CD4-positive, alpha-beta T cell treated with Interferon alpha-2 for 1 hour (primary cell): Measurements from ENCODE around the gene CACNB2.
A peak's percentile ranks its signal among the peaks of the same experiment; 100 is the strongest.

Source experiments
- DNase-seq, 2 donors: peaks; one replicate each; pipeline ENCODE4 v3.0.0-alpha.2; 2020 to 2022

The CACNB2 gene

DNA sequence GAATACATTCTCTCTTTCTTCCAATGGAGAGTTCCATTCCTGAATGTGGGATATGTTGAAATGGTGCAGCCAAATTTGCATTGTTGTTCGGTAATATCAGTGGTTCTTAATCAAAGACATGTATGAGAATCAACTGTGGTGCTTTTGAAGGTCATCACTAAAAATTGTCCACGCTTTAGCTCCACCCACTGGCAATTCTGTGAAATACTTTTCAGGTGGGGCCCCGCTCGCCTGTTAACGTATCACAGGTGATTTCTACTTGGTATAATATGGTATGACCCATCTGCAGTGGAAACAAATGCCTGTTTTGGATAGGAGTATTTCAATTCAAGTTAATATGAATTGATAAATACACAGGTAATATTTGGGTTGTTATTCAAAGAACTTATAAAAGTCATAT is 332.8 kb downstream of the CACNB2 start:
- no peak for DNase-seq

DNA sequence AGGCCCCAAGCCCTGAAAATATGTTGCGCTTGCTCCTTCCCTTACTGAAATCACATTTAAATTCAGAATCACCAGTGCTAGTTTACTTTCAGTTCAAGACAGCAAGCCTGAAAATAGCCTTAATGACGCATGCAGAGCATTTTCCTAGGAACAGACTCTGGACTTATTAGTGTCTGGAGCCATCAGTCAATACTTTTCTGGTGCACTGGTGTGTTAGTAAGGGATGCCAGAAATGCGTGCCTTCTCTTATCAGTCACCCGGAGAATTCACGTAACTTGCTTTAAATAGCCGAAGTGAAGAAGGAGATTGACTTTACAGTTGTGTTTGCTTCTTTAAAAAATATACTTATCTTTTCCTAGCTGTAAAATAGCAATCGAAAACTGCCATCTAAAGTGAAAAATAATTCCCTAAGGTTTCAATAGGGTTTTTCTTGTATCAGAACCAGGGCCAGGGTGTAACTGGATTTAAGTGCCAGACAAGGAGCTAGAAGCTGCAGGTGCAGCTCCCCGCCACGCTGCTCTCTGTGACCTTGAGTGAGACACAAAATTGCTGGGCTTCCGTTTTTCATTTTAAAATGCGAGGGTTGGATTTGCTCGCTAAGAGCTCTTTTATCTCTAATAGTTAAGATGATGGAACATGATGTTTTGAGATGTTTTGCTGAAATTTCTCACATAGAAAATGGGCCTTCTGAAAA is 333.3 kb downstream of the CACNB2 start:
- no peak for DNase-seq

DNA sequence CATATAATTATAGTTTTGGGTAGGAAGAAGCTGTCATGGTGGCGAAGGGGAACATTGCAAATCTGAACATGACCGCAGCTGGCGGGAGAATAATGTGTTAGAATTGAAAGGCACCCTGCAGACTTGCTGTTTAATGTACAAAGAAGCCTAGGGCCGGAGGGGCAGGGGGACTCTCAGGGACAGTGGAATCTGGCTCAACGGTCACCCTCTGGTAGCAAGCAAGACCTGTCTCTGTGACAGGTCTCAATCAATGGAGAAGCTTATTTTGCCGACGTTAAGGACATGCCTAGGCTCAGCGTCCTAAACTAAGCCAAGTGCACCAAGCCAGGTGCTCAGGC is 333.9 kb downstream of the CACNB2 start:
- no peak for DNase-seq

DNA sequence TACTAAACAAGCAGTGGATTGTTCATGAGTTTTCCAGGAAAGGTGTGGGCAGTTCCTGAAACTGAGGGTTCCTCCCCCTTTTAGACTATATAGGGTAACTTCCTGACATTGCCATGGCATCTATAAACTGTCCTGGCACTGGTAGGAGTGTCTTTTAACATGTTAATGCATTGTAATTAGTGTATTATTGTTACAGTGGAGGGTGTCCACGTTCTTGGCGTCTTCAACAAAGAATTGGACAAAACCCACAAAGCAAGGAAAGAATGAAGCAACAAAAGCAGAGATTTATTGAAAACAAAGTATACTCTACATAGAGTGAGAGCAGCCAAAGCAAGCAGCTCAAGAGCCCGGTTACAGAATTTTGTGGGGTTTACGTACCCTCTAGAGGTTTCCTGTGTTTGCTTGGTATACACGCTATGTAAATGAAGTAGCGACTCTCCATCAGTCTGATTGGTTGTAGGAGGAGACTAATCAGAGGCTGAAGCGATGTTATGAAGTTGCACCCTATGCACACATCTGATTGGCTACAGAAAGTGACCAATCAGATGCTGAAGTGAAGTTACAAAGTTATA is 335.9 kb downstream of the CACNB2 start:
- DNase-seq, result no peak

DNA sequence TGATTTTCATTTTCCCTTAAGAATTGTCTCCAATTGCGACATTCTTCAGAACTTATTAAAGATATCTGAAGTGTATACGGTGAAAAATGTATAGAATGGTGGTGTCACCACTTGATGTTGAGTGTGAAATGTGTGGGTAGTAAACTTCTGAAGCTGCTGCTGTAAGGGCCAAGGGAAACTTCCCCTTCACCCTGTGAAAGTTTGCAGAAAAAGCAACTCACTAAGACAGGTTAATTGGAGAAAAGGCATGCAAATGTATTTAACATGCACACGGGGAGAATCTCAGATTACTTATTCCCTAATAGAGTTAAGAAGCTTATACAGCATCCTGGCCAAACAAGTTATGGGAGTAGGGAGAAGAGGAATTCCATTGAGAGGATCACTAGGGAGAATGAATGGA is 338.1 kb downstream of the CACNB2 start:
- no peak for DNase-seq

DNA sequence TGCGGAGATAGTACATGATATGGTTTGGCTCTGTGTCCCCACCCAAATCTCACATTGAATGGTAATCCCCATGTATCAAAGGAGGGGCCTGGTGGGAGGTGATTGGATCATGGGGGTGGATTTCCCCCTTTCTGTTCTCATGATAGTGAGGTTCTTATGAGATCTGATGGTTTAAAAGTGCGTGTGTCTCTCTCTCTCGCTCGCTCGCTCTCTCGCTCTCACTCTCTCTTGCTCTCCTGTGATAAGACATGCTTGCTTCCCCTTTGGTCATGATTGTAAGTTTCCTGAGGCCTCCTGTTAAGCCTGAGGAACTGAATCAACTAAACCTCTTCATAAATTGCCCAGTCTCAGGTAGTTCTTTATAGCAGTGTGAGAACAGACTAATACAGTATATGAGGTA is 339.3 kb downstream of the CACNB2 start:
- DNase-seq, result no peak

DNA sequence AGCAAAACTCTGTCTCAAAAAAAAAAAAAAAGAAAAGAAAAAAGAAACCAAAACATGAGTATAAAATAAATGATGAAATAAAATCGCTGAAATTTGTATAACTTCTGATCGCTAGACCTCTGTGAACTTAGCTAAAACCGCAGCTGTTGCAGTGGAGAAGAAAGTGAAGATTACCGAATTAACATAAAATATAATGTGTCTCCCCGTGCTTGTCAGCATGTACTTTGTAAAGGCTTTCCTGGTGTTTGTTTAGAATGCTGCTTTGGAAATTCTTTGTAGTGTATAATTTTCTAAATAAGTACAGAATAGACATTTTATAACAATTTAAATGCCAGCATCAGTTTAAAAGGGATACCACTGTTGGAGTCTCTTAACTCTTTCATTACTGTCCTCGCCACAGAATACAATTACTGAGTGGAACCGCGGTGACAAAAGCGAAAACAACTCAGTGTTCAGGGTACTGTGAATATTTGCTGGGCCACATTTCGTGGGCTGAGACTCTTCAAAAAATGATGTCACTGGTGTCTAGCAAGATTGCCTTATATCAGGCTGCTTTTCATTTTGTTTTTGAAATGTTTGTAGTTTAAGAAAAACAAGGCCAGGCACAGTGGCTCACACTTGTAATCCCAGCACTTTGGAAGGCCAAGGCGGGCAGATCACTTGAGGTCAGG is 343.4 kb downstream of the CACNB2 start:
- no peak for DNase-seq

DNA sequence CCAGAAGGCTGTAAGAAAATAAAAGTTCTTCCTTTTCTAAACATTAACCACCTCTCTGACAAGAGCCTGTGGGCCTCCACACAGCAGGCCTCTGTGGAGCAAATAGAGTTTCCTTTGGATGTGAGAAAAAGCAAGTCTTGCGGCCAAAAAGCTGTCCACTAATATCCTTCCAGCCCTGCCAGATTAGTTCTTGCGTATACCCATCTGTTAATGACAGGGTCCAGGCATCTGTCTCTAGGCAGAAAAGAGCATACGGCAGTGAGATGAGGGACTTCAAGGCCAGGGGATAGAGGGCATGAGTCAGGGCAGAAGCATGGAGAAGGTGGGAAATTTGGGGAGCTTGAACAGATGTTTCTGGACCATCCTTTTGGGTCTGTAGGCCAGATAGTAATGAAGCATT is 346.2 kb downstream of the CACNB2 start:
- DNase-seq, result no peak

DNA sequence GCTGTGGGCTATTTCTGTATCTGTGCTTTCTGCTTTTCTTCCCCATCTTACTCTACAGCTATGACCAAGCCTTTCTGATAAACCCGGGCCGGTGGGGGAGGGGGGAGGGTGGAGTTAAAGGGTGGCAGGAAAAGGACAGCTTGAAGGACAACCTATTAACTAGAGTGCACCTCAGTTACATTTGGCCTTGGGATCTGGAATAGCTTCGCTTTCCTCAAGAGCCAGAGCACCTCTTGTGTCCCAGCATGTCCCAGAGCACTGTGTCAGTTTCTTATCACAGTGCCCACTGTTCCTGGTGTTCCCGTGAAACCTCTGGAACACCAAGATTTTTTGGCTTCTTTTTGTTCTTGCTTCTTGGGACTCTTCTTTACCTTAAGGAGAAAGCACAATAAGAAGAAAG is 350.5 kb downstream of the CACNB2 start:
- no peak for DNase-seq

DNA sequence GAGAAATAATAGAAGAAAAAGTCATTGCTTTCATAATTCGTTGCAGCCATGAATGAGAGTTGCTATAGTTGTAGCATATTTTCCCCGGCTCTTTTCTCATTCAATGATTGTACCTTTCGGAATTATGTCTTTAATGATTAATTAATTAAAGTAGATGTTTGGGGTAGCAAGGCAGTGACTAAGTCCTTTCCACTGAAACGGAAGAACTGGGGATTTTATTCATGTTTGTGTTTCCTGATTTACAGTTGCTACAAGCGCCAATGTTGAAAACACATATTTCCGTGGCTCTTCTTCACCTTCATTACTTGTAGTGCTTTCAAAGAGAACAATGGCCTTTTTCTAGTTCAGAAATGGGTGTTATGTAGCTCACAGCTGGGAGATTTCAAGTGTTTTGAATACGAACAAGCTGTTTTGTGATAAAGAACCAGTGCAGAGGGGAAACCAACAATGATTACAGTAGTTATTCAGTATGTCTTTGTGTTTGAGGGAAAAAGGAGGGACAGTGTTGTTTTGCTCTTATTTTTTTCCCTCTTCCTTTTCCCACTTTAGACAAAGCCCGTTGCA is 357.7 kb downstream of the CACNB2 start:
- no peak for DNase-seq

DNA sequence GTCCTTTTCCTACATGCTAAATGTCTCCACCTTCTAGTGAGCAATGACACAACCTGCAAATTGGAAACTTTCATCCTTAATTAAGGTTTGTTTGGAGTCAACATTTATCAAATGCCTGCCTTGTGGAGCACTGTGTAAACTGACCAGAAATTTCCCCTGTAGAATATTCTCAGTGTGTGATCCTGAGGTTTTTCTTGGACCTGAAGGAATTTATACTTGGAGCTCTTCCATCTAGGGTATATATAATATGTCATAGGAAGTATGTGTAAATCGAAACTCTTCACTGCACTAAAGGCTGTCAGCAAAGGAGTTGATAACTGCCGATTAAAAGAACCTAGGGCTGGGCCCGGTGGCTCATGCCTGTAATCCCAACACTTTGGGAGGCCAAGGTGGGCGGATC is 358.8 kb downstream of the CACNB2 start:
- no peak for DNase-seq

DNA sequence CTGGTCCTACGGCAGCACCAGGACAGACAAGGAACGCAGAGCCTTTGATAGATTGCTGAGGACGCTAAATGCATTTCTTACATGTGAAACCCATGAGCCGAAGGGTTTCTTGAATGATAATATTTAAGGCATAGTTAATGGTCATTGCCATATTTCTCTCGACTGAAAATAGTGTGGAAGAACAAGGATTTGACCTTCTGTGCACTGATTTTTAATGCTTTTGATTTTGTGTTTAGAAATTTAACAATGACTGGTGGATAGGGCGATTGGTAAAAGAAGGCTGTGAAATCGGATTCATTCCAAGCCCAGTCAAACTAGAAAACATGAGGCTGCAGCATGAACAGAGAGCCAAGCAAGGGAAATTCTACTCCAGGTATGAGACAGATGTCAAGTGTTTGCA is 360.4 kb downstream of the CACNB2 start:
- DNase-seq, result no peak

DNA sequence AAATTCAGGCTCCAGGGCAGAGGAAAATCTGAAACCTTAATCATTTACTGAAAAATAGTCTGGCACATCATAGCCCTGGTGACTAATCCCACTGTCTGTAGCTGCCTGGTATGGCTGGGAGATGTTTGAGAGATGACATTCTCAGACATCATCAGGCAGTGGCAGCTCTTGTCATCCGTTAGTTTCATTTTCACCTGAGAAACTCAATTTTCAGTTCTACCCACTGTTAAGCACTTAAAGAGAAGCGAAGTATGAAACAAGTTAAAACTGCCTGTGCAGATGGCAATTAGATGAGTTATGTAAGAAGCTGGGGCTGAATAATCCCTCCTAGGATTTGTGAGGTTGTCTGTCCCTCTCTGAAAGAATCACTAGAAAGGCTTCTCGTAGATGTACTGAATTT is 361.0 kb downstream of the CACNB2 start:
- peak in 1 of 2 donors; percentile 3 for DNase-seq

DNA sequence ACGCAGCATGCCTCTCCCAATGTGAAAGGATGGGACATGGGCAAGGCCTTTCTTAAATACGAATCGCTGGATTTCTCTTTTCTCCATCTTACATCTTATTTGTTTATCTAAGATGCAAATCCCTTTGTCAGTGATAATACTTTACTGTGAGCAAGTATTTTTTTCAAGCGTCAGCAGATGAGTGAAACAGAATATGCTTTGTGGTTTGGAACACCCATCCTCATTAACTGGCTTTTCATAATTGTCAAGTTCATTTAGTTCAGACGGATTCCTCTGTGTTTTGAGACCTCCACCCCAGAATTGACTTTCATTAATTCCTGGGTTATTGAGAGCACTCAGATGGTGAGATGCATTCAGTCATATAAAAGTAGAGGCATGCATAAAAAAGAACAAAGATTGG is 361.4 kb downstream of the CACNB2 start:
- no peak for DNase-seq

DNA sequence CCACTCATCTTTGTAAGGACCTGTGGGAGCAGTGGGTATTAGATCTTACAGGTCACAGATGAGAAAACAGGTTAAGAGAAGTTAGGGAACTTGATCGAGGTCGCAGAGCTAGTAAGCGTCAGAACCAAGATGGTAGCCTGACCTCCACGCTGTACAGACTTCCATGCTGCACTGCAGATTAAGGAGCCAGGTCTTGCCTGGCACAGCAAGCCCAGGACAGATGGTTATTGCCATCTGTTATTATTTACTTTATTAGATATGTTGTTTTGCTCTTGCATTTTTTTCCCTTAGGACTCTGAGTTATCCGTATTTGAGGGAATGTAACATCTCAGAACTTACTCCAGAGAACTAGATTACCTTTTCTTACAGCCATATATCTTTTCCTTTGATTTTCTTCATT is 363.9 kb downstream of the CACNB2 start:
- DNase-seq, result no peak

DNA sequence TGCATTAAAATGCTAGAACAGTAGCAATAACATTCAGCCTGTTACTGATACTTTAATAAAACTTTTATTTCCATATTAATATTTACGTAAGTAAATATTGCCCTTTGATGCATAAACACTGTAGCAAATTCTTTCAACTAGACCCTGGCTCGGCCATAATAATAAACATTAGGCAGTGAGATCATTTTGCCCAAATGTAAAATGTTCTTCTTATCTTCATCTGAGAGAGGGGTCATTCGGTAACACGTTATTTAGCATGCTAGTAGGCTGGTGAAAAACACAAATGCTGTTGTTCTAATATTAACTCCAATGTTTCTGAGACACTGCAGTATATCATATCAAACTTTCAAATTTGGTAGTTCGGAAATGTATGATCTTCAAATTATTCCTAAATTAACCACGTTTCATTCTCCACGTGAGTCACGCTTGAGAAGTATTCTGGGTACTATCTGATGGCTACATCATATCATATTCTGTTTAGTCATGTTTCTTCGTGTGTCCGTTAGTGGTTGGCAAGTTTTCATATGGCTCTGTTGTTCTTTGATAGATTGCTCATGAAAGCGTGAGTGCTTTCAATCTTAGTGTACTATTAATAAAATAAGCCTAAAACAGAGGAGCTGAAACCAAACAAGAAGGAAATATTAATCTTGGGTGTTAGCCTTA is 365.4 kb downstream of the CACNB2 start:
- DNase-seq, result no peak

DNA sequence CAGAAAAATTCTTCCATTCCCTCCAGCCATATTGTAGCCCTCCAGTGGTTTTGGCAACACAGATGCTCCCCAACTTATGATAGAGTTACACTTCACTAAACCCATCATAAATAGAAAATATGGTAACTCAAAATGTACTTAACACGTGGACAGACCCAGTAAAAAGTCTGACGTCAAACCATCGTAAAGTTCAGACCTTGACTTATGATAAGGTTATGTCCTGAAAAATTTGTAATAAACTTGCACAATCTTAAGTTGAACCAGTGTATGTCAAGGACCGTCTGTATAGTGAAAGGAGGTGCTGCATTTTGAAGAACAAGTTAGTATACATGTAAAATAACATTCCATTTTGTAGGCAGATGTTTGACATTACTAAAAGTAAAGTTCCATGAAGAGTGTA is 368.4 kb downstream of the CACNB2 start:
- no peak for DNase-seq

DNA sequence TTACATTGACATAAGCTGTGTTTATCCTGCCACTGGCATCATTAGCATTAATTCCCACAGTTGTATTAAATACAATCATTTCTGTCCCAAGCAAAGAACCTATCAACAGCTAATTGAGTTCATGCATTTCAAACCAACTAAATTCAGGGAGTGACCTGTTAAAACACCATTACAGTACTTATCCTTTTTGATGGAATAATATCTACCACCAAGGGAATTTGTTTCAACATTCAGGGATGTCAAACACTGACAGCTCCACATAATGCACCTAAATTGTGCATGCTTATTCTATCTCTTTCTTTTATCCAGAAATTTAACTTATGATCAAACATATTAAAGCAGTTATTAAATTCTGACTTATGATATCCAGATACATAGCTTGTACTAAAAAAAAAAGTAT is 374.3 kb downstream of the CACNB2 start:
- DNase-seq, result no peak

DNA sequence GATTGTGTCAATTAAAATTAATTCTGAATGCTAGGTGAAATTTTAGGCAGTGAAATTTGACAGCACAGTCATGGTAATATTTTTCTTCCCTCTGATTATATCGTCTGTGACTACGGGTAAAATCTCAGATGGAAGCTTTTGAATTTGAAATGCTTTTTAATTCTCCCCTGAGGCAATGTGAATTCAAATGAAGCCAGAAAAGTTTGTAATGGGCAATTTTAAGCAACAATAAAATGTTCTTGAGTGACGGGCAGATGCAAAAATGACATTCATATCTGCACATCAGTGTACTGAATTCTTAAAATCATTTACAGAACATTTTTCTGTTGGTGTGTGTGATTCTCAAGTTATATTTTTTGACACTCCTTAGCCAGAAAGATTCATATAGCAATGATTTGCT is 376.6 kb downstream of the CACNB2 start:
- no peak for DNase-seq

DNA sequence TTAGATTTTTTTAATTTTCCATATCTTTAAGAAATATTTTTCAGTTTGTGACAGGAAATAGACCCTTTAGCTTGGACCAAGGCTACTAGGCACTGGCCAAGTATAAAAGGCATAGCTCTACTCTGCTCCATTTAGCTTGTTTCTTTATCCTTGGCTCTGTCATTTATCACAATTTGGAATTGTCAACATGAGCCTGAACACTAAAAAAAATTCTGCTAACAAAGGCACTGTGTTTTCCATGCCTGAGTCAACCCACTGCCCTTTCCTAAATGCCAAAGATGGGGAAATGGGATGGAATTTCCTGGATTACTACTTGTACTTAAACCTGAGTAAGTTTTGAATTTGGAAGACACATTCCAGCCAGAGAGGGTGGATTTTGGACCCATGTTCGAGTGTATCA is 382.8 kb downstream of the CACNB2 start:
- no peak for DNase-seq

DNA sequence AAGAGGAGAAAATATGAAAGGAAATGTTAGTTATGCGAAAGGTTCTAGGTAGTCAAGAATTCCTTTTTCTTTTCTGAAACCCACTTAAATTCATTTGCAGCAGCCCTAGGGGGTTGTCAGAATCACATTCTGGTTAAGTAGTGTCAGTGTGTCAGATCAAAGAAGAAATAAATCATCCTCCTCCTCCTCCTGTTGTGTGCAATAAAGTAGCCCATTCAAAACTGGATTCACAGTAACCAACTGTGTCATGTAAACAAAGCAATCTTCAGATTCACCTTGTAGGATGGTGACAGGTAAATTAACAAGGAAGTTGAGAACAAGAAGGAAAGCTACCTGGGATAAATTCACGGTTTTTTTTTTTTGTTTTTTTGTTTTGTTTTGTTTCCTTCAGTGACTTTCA is 383.6 kb downstream of the CACNB2 start:
- DNase-seq, result no peak

DNA sequence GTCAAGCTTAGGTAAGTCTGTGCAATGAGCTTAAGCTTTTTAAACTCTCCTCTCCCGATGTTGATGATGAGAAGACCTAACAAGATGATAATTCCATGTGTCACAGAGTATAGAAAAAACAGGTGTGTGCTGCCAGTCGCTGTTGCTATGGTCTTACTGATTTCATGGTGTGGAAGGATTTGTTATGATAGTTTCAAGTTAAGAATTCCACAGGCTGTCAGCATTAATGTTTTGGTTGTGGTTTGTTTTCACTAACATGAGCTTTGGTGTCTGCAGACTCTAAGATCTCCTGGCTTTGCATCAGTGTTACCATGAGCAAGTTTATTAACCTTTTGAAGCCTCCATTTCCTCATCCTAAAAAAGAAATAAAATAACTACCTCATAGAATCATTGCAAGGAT is 387.5 kb downstream of the CACNB2 start:
- DNase-seq, result no peak

DNA sequence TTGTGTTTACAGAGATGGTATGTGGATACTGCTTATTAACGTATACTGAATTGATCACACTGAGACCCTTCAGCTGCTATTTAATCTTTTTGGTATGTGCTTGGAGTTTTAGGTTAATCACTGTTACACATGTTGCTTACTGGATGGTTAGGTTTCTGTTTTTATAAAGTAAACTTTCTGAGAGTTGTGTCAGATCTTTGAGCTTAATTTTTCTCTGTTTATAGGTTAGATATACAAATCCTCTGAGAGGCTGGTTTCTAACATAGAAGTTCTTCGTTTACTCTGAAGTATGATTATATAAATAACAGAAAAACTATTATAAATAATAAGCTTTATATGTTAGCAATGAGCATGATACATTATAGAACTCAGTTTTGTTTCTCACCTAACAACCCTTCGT is 388.1 kb downstream of the CACNB2 start:
- DNase-seq, result no peak
